GM19468 (cell line): ENCODE results near the gene NEK6.

Source experiments
- ATAC-seq: cut with Tn5 transposase; IDR thresholded peaks from one replicate; pipeline ENCODE4 v1.9.1; 2021; ENCODE audit warnings: mild to moderate bottlenecking, moderate library complexity, moderate number of reproducible peaks; ENCODE audit not compliant: unreplicated experiment; ENCODE audit errors: extremely low read depth

NEK6 gene

DNA sequence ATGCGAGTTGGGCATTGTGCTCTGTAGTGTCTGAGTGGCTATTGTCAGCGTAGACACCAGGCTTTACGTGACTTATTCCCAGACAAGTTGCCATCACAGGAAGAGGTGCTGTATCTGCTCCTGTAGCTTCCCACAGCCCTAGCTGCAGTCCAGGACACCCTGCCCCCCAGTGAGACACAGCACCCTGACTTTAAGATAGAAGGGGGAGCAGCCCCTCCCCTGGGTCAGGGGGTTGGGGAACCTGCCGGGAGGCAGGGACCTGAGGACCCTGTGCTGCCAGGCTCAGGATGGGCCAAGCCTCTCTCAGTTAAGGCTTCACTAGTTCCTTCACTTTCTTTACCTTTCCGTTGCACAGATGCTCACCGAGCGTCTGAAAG, 75.4 kb downstream of the NEK6 start:
- no peak for ATAC-seq

- ATAC-seq, result no peak
Observed at GRCh38 chr9:124334568-124335319, 77.0 kb downstream of the NEK6 start.

- no peak for ATAC-seq
Observed at GRCh38 chr9:124335320-124335707, 77.6 kb downstream of the NEK6 start.

DNA sequence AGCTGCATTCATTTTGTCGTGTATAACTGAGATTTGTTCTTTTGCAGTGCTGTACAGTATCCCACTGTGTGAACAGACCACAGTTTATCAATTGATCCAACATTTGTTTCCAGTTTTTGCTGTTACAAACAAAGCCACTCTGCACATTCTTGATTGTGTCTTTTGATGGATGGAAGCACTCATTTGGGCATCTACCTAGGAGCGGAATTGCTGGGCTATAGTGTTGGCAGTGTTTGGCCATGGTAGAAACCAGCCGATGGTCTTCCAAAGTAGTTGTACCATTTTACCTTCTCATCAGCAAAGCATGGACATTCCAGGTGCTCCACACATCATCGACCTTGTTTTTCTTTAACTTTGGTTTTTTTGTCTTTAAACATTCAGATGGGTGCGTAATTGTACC, 79.8 kb downstream of the NEK6 start:
- ATAC-seq, result no peak

- no peak for ATAC-seq
Observed at GRCh38 chr9:124339603-124340146, 81.9 kb downstream of the NEK6 start.

DNA sequence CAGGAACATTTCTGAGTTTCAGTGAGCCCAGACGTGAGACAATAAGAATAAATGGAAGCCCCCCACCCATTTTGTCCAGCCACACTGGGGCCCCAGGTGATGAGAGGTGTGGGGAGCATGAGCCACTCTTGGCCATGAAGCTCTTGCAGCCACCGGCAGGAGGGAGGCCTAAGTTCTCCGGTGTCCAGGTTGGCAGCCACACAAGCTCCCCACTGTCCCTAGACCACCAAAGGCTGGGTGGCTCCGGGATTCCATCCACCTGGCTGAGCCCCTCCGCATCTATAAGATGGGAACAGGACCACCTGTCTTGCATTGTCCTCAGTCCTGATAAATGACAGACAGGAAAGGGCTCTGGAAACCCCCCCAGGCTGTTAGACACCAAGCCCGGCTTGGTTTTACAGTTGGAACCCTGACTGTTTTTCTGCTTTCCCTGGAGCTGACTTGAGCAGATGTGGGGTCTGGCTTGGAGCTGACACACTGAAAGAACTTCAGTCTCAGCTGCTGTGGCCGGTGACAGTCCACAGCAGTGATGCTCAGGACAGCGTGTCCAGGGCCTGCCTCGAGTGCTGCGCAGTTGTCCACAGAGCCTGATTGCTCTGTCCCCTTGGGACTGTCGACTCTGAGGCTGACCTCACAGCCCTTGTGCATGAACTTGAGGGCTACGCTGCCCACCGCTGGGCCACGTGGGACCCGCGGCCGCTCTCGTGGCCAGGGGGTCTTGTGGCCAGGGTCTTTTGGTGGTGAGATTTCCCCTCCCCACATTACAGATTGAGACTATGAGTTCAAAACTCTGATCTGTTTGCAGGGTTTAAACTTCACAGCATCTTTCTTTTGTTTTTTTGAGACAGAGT, 82.7 kb downstream of the NEK6 start:
- no peak for ATAC-seq

GRCh38 chr9:124341455-124342170, 83.9 kb downstream of the NEK6 start:
- ATAC-seq, result no peak

- ATAC-seq, result no peak
Observed at GRCh38 chr9:124342402-124342775, 84.6 kb downstream of the NEK6 start.

GRCh38 chr9:124342776-124343485, 85.2 kb downstream of the NEK6 start:
- ATAC-seq, result no peak

GRCh38 chr9:124343533-124344290, 86.0 kb downstream of the NEK6 start:
- ATAC-seq, result no peak

- ATAC-seq, result no peak
Observed at GRCh38 chr9:124344291-124345050, 86.7 kb downstream of the NEK6 start.

GRCh38 chr9:124345063-124345462, 87.3 kb downstream of the NEK6 start:
- no peak for ATAC-seq

DNA sequence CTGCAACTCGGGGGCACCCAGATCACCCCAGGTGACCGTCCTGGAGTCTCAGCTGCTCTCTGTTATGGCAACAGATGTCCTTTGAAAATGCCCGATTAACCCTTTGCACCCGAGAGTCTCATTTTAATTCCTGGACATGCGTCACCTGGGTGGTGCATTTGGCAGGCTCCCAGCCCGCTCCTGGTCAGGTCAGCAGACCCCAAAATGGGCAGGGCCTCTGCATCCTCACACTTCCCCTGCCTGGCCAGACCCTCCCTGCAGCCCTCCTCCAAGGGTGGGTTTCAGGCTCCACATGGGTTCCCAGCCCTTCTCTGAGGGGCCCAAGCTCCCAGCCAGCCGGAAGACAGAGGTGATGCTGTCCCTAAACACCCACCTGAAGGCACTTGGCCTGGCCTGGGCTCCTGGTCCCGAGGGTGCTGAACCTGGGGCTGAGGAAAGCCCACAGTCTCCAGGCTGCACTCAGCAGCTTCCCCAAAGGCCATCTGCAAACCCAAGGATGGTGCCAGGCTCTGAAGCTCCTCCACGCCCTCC, 88.1 kb downstream of the NEK6 start:
- ATAC-seq, result no peak

DNA sequence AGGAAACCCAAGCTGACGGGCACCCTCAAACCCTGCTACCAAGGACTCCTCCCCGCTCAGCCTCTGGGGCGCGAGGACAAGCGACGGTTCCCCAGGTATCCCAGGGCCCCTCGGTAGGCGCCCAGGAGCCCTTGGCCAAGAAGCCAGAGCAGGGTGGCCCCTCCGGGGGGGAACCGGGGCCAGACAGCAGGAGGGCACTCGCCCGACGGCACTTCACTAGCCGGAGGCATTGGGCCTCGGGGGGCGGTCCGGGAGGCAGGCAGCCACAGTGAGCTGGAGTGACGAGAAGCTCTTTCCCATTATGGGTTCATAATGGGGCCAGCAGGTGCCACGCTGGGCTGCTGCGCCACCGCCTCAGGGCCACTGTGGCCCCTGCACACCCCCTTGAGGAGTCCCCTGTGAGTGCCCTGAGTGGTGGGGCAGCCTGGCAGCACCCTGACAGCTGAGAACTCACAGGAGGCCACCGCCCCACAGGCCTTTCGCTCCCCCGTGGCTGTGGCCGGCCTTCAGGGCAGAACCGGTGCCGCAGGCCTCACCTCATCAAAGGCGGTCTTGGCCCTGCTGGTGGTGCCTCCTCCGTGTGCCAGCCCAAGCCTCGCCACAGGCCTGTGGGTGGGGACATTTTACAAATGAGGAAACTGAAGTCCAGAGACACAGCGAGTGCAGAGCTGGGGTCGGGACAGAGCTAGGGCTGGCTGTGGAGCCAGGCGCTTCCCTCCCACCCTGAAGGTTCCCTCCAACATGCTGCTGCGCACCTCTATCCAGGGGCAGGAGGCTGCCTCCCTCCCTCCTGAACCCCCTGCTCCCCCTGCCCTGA, 88.8 kb downstream of the NEK6 start:
- no peak for ATAC-seq

- no peak for ATAC-seq
Observed at GRCh38 chr9:124347206-124347967, 89.6 kb downstream of the NEK6 start.

- no peak for ATAC-seq
Observed at GRCh38 chr9:124347968-124348358, 90.2 kb downstream of the NEK6 start.

DNA sequence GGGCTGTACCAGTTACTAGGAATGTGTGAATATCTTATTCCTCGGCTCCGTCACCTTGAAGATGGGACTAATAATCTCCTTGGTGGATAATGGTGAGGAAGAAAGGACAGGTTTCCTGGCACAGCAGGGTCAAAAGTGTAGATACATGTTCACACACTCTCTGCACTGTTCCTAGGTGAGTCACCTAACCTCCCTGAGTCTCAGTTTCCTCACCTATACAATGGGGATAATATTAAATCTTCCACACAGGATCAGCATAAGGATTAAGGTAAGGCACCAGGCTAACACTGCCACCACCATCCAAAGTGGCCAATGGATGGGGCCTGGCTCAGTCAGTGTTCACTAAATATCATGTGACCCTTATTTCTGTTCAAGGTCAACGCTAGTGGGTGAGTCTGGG, 90.6 kb downstream of the NEK6 start:
- ATAC-seq, result no peak
